ENCODE data around the gene FAM171A1.
"Not testable (repeated sequence)": the region's sequence is repeated elsewhere in the genome, so short reads cannot be mapped to it uniquely, and the experiment has no call there.

FAM171A1 gene

GRCh38 chr10:15344256-15344875 lies 26.7 kb downstream of the FAM171A1 start:
- DNase-seq = no peak

- no peak for DNase-seq
These were observed 28.1 kb downstream of the FAM171A1 start for GRCh38 chr10:15342970-15343369.

- no peak for DNase-seq
These were observed 29.5 kb downstream of the FAM171A1 start for GRCh38 chr10:15341502-15342128.

GRCh38 chr10:15339892-15340291 lies 31.2 kb downstream of the FAM171A1 start:
- DNase-seq = no peak

- DNase-seq = not testable (repeated sequence)
These were observed 33.6 kb downstream of the FAM171A1 start for GRCh38 chr10:15337441-15337923.

GRCh38 chr10:15336211-15336610 lies 34.9 kb downstream of the FAM171A1 start:
- DNase-seq = no peak

- DNase-seq = no peak
These were observed 35.6 kb downstream of the FAM171A1 start for GRCh38 chr10:15335508-15335907.

- no peak for DNase-seq
These were observed 36.3 kb downstream of the FAM171A1 start for GRCh38 chr10:15334650-15335323.

- no peak for DNase-seq
These were observed 37.0 kb downstream of the FAM171A1 start for GRCh38 chr10:15333909-15334649.

- not testable (repeated sequence) for DNase-seq
These were observed 37.9 kb downstream of the FAM171A1 start for GRCh38 chr10:15333181-15333580.

GRCh38 chr10:15331461-15331860 lies 39.6 kb downstream of the FAM171A1 start:
- no peak for DNase-seq

GRCh38 chr10:15329437-15329836 lies 41.7 kb downstream of the FAM171A1 start:
- no peak for DNase-seq

- DNase-seq = no peak
These were observed 45.2 kb downstream of the FAM171A1 start for GRCh38 chr10:15325944-15326284.

- no peak for DNase-seq
These were observed 45.7 kb downstream of the FAM171A1 start for GRCh38 chr10:15325243-15325943.

GRCh38 chr10:15324611-15325010 lies 46.5 kb downstream of the FAM171A1 start:
- no peak for DNase-seq

- no peak for DNase-seq
These were observed 47.0 kb downstream of the FAM171A1 start for GRCh38 chr10:15324113-15324512.

GRCh38 chr10:15322356-15322755 lies 48.7 kb downstream of the FAM171A1 start:
- DNase-seq = no peak

GRCh38 chr10:15321431-15322341 lies 49.4 kb downstream of the FAM171A1 start:
- no peak for DNase-seq

- DNase-seq = no peak
These were observed 50.4 kb downstream of the FAM171A1 start for GRCh38 chr10:15320522-15321203.

GRCh38 chr10:15320118-15320517 lies 51.0 kb downstream of the FAM171A1 start:
- DNase-seq = no peak

- DNase-seq = no peak
These were observed 54.1 kb downstream of the FAM171A1 start for GRCh38 chr10:15316871-15317464.
